Liver (tissue), 9 donors: Measurements from ENCODE around the gene TMED5. TPM values are rescaled to one million over a fixed set of nuclear protein-coding genes. Genes with fewer than 3 reads are reported as not detected.

ENCODE experiments used
- DNase-seq: peaks from one replicate; pipeline ENCODE4 v3.0.0-alpha.2; 2017; ENCODE audit warnings: low spot score
- H3K27ac ChIP-seq, 2 donors: one replicate each; pipeline ENCODE4 v1.7.0; 2013; ENCODE audit warnings: inconsistent platforms in 2 of 2, low read length in 2 of 2, control low read depth in 1 of 2, low read depth in 1 of 2, mild to moderate bottlenecking in 1 of 2
- H3K27me3 ChIP-seq, 4 donors: one replicate each; pipeline versions ENCODE4 v1.6.1 to v1.7.0; 2013; ENCODE audit warnings: low read length in 3 of 4, inconsistent platforms in 1 of 4, mild to moderate bottlenecking in 1 of 4, moderate library complexity in 1 of 4; ENCODE audit not compliant: control insufficient read depth in 4 of 4, insufficient read depth in 4 of 4
- H3K36me3 ChIP-seq, 4 donors: one replicate each; pipeline versions ENCODE4 v1.6.1 to v1.7.0; 2013; ENCODE audit warnings: low read length in 3 of 4, mild to moderate bottlenecking in 3 of 4, low read depth in 1 of 4, moderate library complexity in 1 of 4; ENCODE audit not compliant: control insufficient read depth in 4 of 4, insufficient read depth in 3 of 4
- H3K4me1 ChIP-seq, 4 donors: one replicate each; pipeline versions ENCODE4 v1.6.1 to v1.7.0; 2013; ENCODE audit warnings: low read length in 3 of 4, mild to moderate bottlenecking in 3 of 4, moderate library complexity in 1 of 4; ENCODE audit not compliant: control insufficient read depth in 4 of 4, insufficient read depth in 4 of 4
- H3K4me3 ChIP-seq, 3 donors: one replicate each; pipeline versions ENCODE4 v1.6.1 to v1.7.0; 2013; ENCODE audit warnings: low read length in 3 of 3, control low read depth in 1 of 3, low read depth in 1 of 3, mild to moderate bottlenecking in 1 of 3
- H3K9ac ChIP-seq, 2 donors: one replicate each; pipeline ENCODE4 v1.7.0; 2013; ENCODE audit warnings: low read length in 2 of 2, mild to moderate bottlenecking in 2 of 2, moderate library complexity in 2 of 2, control low read depth in 1 of 2, low read depth in 1 of 2
- H3K9me3 ChIP-seq, 4 donors: one replicate each; pipeline versions ENCODE4 v1.6.1 to v1.7.0; 2013; ENCODE audit warnings: low read length in 3 of 4; ENCODE audit not compliant: control insufficient read depth in 4 of 4
- ATF3 ChIP-seq: IDR thresholded peaks from 2 replicates; pipeline ENCODE4 v1.6.1; 2016; ENCODE audit warnings: antibody characterized with exemption
- CTCF ChIP-seq: fragments of 150-350 bp; IDR thresholded peaks from 2 replicates; pipeline ENCODE4 v1.5.1; 2017; ENCODE audit warnings: improper control_type of control experiment, low read depth, low read length; ENCODE audit not compliant: missing input control
- EGR1 ChIP-seq, 2 donors: IDR thresholded peaks; 2 replicates each; pipeline ENCODE4 v1.6.1; 2016 to 2018; ENCODE audit warnings: antibody characterized with exemption in 2 of 2, low read depth in 2 of 2
- FOXA1 ChIP-seq: IDR thresholded peaks from 2 replicates; pipeline ENCODE4 v1.6.1; 2016; ENCODE audit warnings: antibody characterized with exemption
- FOXA2 ChIP-seq: IDR thresholded peaks from 2 replicates; pipeline ENCODE4 v1.6.1; 2016; ENCODE audit warnings: antibody characterized with exemption
- GABPA ChIP-seq, 2 donors: IDR thresholded peaks in 1 of 2; conservative IDR thresholded peaks in 1 of 2; 2 replicates each; pipeline ENCODE4 v1.6.1; 2016; ENCODE audit warnings: antibody characterized with exemption in 2 of 2, mild to moderate bottlenecking in 1 of 2, moderate library complexity in 1 of 2
- HNF4A ChIP-seq, 2 donors: conservative IDR thresholded peaks; 2 replicates each; pipeline ENCODE4 v1.6.1; 2016; ENCODE audit warnings: antibody characterized with exemption in 2 of 2, mild to moderate bottlenecking in 2 of 2
- HNF4G ChIP-seq: IDR thresholded peaks from 2 replicates; pipeline ENCODE4 v1.6.1; 2016; ENCODE audit warnings: antibody characterized with exemption
- JUND ChIP-seq, 2 donors: IDR thresholded peaks; 2 replicates each; pipeline ENCODE4 v1.6.1; 2016; ENCODE audit warnings: antibody characterized with exemption in 2 of 2
- RAD21 ChIP-seq, 2 donors: IDR thresholded peaks; 2 replicates each; pipeline ENCODE4 v1.6.1; 2016; ENCODE audit warnings: antibody characterized with exemption in 2 of 2, mild to moderate bottlenecking in 2 of 2
- REST ChIP-seq: IDR thresholded peaks from 2 replicates; pipeline ENCODE4 v1.6.1; 2016; ENCODE audit warnings: antibody characterized with exemption, mild to moderate bottlenecking
- RXRA ChIP-seq, 2 donors: IDR thresholded peaks; 2 replicates each; pipeline ENCODE4 v1.6.1; 2017 to 2018; ENCODE audit warnings: antibody characterized with exemption in 2 of 2, mild to moderate bottlenecking in 1 of 2
- SP1 ChIP-seq: IDR thresholded peaks from 2 replicates; pipeline ENCODE4 v1.6.1; 2018; ENCODE audit warnings: antibody characterized with exemption, mild to moderate bottlenecking
- WGBS: extraction: QIAGEN DNeasy Blood & Tissue Kit; methylation state at CpG from one replicate; pipeline ENCODE4 v1.1.7; 2013; 5-methylcytosine and 5-hydroxymethylcytosine counted together
- polyA plus RNA-seq, 2 donors: library from polyadenylated mRNA; stranded (reverse) in 1 of 2; unstranded in 1 of 2; fragments of 200-250 nt in 1 of 2; fragments of >200 nt in 1 of 2; fragmentation: Nextera tagmentation in 1 of 2; extraction: Ambion mirVana in 1 of 2; gene quantifications; one replicate each; pipeline versions ENCODE4 v1.2.1 to v1.2.3, GENCODE V29; 2013 to 2015
- total RNA-seq, 2 donors: library from RNA; depleted of rRNA; stranded (reverse); fragments of >200 nt; gene quantifications; one replicate each; pipeline ENCODE4 v1.2.3, GENCODE V29; 2014
- donor health status: healthy.
- donor health status: healthy.
- donor health status: healthy.
- donor health status: healthy.
- donor health status: healthy.

The TMED5 gene
- total and polyA plus RNA-seq, 4 donors = 72.9 to 121 (median 85.7) TPM

- Histone ChIP-seq H3K9ac (no peak overlapping the region), H3K4me1 (peaks cover 4 to 23% (median 13%) of the 10 kb centered on the region in 4 donors), H3K27me3 (no peaks in the 10 kb centered on the region), H3K27ac (no peak overlapping the region), H3K4me3 (no peak overlapping the region), H3K36me3 (peaks cover 0 to 7% (median 4%) of the 10 kb centered on the region in 4 donors), H3K9me3 (no peaks in the 10 kb centered on the region)
- DNase-seq = no peak
- TF ChIP-seq FOXA2 (peak; percentile 85), RXRA (IDR thresholded peaks at IDR 0.05) (peak; percentile 32 to 60), HNF4A (conservative IDR thresholded peaks at IDR 0.05) (peak; percentile 87 to 95), ATF3 (peak; percentile 38), JUND (IDR thresholded peaks at IDR 0.05) (peak; percentile 51 to 77), RAD21 (IDR thresholded peaks at IDR 0.05) (peak in 1 of 2 donors; percentile 30), SP1 (peak; percentile 74), EGR1 (IDR thresholded peaks at IDR 0.05; ENCODE audit: low read depth in 2 of 2) (no peak), REST (no peak), CTCF (no peak), FOXA1 (peak; percentile 49), HNF4G (peak; percentile 87)
Observed at GRCh38 chr1:93129507-93130099, 50.6 kb downstream of the TMED5 start.

GRCh38 chr1:93124556-93125355 lies 55.5 kb downstream of the TMED5 start:
- WGBS = 86% methylated on average over 4 of the region's 4 CpGs

More at GRCh38 chr1:93124556-93125355, 55.5 kb downstream of the TMED5 start:
- H3K9ac ChIP-seq = no peak overlapping the region
- DNase-seq = no peak
- no peaks in the 10 kb centered on the region for H3K9me3 ChIP-seq
- no peaks in the 10 kb centered on the region for H3K27me3 ChIP-seq
- H3K36me3 ChIP-seq = peaks cover 0 to 7% (median 2%) of the 10 kb centered on the region in 4 donors
- no peak overlapping the region for H3K4me3 ChIP-seq
- no peak overlapping the region for H3K27ac ChIP-seq
- peaks cover 0 to 18% (median 8%) of the 10 kb centered on the region in 4 donors for H3K4me1 ChIP-seq
- no peak for TF ChIP-seq GABPA (IDR thresholded peaks at IDR 0.05 in 1 of 2, conservative IDR thresholded peaks at IDR 0.05 in 1 of 2)
- no peak for TF ChIP-seq SP1
- no peak for TF ChIP-seq REST
